ENCODE measurements around the gene FRMD3.

FRMD3 gene

GRCh38 chr9:83454076-83454475 is 84.1 kb downstream of the FRMD3 start:
- Histone ChIP-seq H3K4me3 (replicated peaks; ENCODE audit: low read depth, low read length) (no peak overlapping the region), H3K27me3 (replicated peaks; ENCODE audit: control insufficient read depth, insufficient read depth, low read length) (no peaks in the 10 kb centered on the region), H3K36me3 (ENCODE audit: control insufficient read depth, insufficient read depth, low read length) (no peaks in the 10 kb centered on the region)
- no peak for DNase-seq (ENCODE audit: extremely low read depth, insufficient read length)
- no peak for TF ChIP-seq CTCF (IDR thresholded peaks at IDR 0.05; ENCODE audit: insufficient read depth, low read length, poor library complexity, severe bottlenecking)

DNA sequence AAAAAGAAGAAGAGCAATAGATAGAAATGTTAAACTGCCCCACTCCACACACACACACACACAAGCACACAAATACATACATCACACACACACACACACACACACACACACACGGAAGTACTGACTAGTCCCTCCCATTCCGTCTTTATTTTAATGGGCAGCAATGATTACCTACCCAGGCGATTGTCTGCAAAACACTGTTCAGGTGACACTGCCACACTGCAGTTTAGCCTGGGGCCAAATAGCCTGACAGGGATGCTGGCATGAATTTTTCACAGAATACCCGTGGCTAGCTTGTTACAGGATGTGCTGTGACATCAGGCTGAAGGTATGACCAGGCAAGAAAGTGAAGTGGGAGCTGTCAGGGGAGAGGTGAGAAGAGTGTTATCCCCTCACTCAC is 86.9 kb downstream of the FRMD3 start:
- Histone ChIP-seq H3K4me3 (replicated peaks; ENCODE audit: low read depth, low read length) (no peak overlapping the region), H3K27me3 (replicated peaks; ENCODE audit: control insufficient read depth, insufficient read depth, low read length) (no peaks in the 10 kb centered on the region), H3K36me3 (ENCODE audit: control insufficient read depth, insufficient read depth, low read length) (no peaks in the 10 kb centered on the region)
- no peak for DNase-seq (ENCODE audit: extremely low read depth, insufficient read length)
- TF ChIP-seq CTCF (IDR thresholded peaks at IDR 0.05; ENCODE audit: insufficient read depth, low read length, poor library complexity, severe bottlenecking) = no peak

GRCh38 chr9:83449983-83450382 is 88.2 kb downstream of the FRMD3 start:
- H3K4me3 ChIP-seq (replicated peaks; ENCODE audit: low read depth, low read length) = no peak overlapping the region
- H3K36me3 ChIP-seq (ENCODE audit: control insufficient read depth, insufficient read depth, low read length) = no peaks in the 10 kb centered on the region
- H3K27me3 ChIP-seq (replicated peaks; ENCODE audit: control insufficient read depth, insufficient read depth, low read length) = no peaks in the 10 kb centered on the region
- TF ChIP-seq CTCF (IDR thresholded peaks at IDR 0.05; ENCODE audit: insufficient read depth, low read length, poor library complexity, severe bottlenecking) = no peak
- no peak for DNase-seq (ENCODE audit: extremely low read depth, insufficient read length)

DNA sequence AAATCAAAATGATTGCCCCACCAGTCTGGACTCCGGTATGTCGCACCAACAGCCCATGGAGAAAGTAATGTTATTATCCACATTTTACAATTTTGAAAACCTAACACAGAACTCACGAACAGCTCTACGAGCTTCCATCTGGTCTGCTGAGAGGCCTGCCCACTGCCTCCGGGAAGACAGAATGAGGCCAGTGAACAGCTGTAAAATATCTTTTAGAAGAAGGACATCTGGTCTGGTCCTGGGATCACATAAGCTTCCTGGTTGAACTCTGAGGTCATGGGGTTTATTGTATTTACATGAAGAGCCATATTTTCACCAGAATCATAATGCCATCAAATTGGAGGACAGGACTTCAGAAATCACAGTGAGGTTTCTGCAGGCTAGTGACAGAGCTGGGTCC is 89.0 kb downstream of the FRMD3 start:
- DNase-seq (ENCODE audit: extremely low read depth, insufficient read length) = no peak
- no peak overlapping the region for H3K4me3 ChIP-seq (replicated peaks; ENCODE audit: low read depth, low read length)
- no peak for TF ChIP-seq CTCF (IDR thresholded peaks at IDR 0.05; ENCODE audit: insufficient read depth, low read length, poor library complexity, severe bottlenecking)

GRCh38 chr9:83448626-83449025 is 89.6 kb downstream of the FRMD3 start:
- no peak overlapping the region for H3K4me3 ChIP-seq (replicated peaks; ENCODE audit: low read depth, low read length)

More for the DNA sequence above, 89.0 kb downstream of the FRMD3 start:
- Histone ChIP-seq H3K36me3 (ENCODE audit: control insufficient read depth, insufficient read depth, low read length) (no peaks in the 10 kb centered on the region), H3K27me3 (replicated peaks; ENCODE audit: control insufficient read depth, insufficient read depth, low read length) (no peaks in the 10 kb centered on the region)

More at GRCh38 chr9:83448626-83449025, 89.6 kb downstream of the FRMD3 start:
- DNase-seq (ENCODE audit: extremely low read depth, insufficient read length) = no peak
- no peaks in the 10 kb centered on the region for H3K36me3 ChIP-seq (ENCODE audit: control insufficient read depth, insufficient read depth, low read length)
- TF ChIP-seq CTCF (IDR thresholded peaks at IDR 0.05; ENCODE audit: insufficient read depth, low read length, poor library complexity, severe bottlenecking) = no peak
- H3K27me3 ChIP-seq (replicated peaks; ENCODE audit: control insufficient read depth, insufficient read depth, low read length) = no peaks in the 10 kb centered on the region

Data from GM06990 (cell line).